ENCODE results near the gene RDH5.

RDH5 gene

GRCh38 chr12:55728186-55728938, 8.2 kb downstream of the RDH5 start:
- H3K9me2 ChIP-seq (replicated peaks; ENCODE audit: insufficient read depth, low read length) = no peaks in the 10 kb centered on the region
- no peaks in the 10 kb centered on the region for H3K27me3 ChIP-seq (ENCODE audit: low read length)
- peak overlapping the region; percentile 77 for H3K9ac ChIP-seq (ENCODE audit: low read length)
- peak overlapping the region; percentile 77 for H3K4me2 ChIP-seq (ENCODE audit: low read depth, low read length, poor library complexity, severe bottlenecking)
- H3K4me3 ChIP-seq (ENCODE audit: insufficient read depth, low read length, poor library complexity, severe bottlenecking) = peak overlapping the region; percentile 56
- peak overlapping the region; percentile 57 for H2AFZ ChIP-seq (ENCODE audit: low read depth, low read length, severe bottlenecking)
- H3K9me3 ChIP-seq (ENCODE audit: insufficient read depth, low read length) = no peaks in the 10 kb centered on the region
- H3K27ac ChIP-seq (ENCODE audit: low read depth, low read length) = peak overlapping the region; percentile 62
- TF ChIP-seq CTCF (IDR thresholded peaks at IDR 0.05; ENCODE audit: insufficient read depth, low read length, poor library complexity, severe bottlenecking) = no peak
- TF ChIP-seq EZH2phosphoT487 (conservative IDR thresholded peaks at IDR 0.05; ENCODE audit: low read length) = no peak
- H3K79me2 ChIP-seq (ENCODE audit: insufficient read depth, low read length) = 0 out of 2 replicates have a peak, but pooled peaks cover 6% of the 10 kb centered on the region
- no peaks in the 10 kb centered on the region for H3K36me3 ChIP-seq (ENCODE audit: low read length)
- H3F3A ChIP-seq (ENCODE audit: insufficient read depth) = peaks cover 30% of the 10 kb centered on the region
- no peaks in the 10 kb centered on the region for H4K20me1 ChIP-seq (ENCODE audit: low read depth, low read length)

DNA sequence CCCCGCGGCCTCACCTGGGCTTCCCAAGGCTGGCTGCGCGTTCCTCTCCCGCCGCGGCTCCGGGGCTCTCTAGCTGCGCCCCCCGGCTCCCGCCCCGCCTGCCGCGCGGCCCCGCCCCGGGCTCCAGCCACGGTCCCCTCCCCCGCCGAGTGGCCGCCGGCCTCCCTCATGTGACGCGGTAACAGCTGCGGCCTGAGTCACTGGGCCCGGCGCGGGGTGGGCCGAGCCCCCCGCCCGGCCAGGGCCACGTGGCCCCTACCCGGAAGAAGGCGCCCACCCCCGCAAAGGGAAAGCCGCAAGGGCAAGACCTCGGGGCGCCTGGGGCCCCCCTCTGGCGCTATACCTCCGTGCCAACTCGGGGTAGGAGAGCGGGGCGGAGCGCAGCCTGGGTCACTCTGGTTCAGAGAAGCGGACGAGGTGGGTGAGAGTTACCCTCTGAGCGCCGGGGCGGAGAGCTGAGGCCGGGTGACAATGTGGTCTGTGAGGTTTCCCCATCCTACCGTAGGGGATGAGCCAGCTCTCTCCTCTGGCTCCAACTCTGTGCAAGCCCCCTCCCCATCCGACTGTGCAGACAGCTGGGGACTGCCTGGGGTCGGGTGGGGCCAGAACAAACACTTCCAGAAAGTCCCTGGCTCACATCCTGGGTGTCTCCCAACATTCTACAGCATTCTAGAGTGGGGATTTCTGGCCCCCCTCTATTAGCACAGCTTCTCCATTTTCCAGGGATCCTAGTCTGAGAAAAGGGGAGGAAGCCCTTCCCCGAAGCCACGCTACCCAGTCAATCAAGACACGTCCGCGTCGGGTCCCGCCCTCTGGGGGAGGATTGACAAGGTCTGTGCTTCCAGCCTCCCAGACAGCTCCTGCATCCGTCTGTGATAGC, 9.0 kb downstream of the RDH5 start, which contains the start of gene CD63:
Gene CD63, minus strand, starts transcription at position 71 of the 880 bp plus-strand sequence. CDS start 668 bp downstream, outside the sequence.
- Histone ChIP-seq H3F3A (ENCODE audit: insufficient read depth) (peaks cover 30% of the 10 kb centered on the region), H3K27ac (ENCODE audit: low read depth, low read length) (peak within 1 kb of the TSS; percentile 62), H3K36me3 (ENCODE audit: low read length) (no peaks in the 10 kb centered on the region), H3K9me2 (replicated peaks; ENCODE audit: insufficient read depth, low read length) (no peaks in the 10 kb centered on the region), H3K79me2 (ENCODE audit: insufficient read depth, low read length) (0 out of 2 replicates have a peak, but pooled peaks cover 6% of the 10 kb centered on the region), H3K4me3 (ENCODE audit: insufficient read depth, low read length, poor library complexity, severe bottlenecking) (peak within 1 kb of the TSS; percentile 56), H3K9me3 (ENCODE audit: insufficient read depth, low read length) (no peaks in the 10 kb centered on the region), H4K20me1 (ENCODE audit: low read depth, low read length) (no peaks in the 10 kb centered on the region), H3K27me3 (ENCODE audit: low read length) (no peaks in the 10 kb centered on the region), H3K9ac (ENCODE audit: low read length) (peak within 1 kb of the TSS; percentile 77), H3K4me2 (ENCODE audit: low read depth, low read length, poor library complexity, severe bottlenecking) (peak within 1 kb of the TSS; percentile 77), H2AFZ (ENCODE audit: low read depth, low read length, severe bottlenecking) (peak within 1 kb of the TSS; percentile 57)
- TF ChIP-seq EZH2phosphoT487 (conservative IDR thresholded peaks at IDR 0.05; ENCODE audit: low read length) (no peak), CTCF (IDR thresholded peaks at IDR 0.05; ENCODE audit: insufficient read depth, low read length, poor library complexity, severe bottlenecking) (no peak)

DNA sequence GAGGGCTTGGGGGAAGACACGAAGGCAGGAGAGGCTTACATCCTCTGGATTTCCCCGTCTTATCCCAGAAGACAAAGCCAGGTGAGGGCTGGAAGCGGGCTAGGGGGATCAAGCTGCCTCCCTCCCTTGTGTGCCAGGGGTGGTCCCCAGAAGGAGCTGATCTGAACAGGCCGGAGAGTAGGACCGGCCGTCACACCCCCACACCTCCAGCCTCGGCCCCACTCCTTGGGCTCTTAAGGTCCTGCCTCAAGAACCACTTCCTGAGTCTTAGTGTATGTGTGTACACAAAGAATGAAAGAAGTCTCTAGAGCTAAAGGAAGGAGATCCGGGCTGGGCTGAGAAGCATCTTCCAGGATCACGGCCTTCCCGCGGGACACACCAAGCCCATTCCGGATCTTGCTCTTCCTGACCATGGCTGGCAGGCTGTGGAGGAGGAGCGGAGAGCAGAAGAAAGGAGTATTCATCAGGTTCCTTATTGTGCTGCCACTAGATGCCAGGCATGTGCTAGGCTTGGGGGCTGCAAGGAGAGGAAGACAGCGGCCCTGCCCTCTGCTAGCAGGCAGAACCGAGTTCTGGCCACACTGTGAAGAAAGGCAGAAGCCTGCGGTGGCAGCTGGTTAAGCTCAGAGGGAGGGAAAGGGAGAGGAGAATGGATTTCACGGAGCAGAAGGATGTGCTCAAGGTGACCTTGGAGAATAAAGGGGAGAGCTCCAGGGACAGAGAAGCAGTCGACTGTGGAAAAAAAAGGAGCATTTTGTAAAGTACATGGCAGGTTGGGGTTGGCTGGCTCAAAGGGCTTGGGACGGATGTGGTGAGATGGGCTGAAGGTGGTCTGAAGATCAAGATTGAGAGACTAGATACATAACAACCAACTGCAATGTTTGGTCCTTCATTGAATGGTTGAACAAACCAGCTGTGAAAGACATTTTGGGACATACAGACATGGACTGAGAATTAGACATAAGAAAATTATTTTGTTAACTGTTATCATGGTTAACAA, 9.9 kb downstream of the RDH5 start:
- peak overlapping the region; percentile 62 for H3K27ac ChIP-seq (ENCODE audit: low read depth, low read length)

More for the DNA sequence above, 9.9 kb downstream of the RDH5 start:
- Histone ChIP-seq H3K4me3 (ENCODE audit: insufficient read depth, low read length, poor library complexity, severe bottlenecking) (peak overlapping the region; percentile 56), H2AFZ (ENCODE audit: low read depth, low read length, severe bottlenecking) (peak overlapping the region; percentile 57), H3F3A (ENCODE audit: insufficient read depth) (peaks cover 29% of the 10 kb centered on the region), H3K9ac (ENCODE audit: low read length) (peak overlapping the region; percentile 77), H4K20me1 (ENCODE audit: low read depth, low read length) (no peaks in the 10 kb centered on the region), H3K9me3 (ENCODE audit: insufficient read depth, low read length) (no peaks in the 10 kb centered on the region), H3K36me3 (ENCODE audit: low read length) (no peaks in the 10 kb centered on the region), H3K79me2 (ENCODE audit: insufficient read depth, low read length) (0 out of 2 replicates have a peak, but pooled peaks cover 6% of the 10 kb centered on the region), H3K27me3 (ENCODE audit: low read length) (no peaks in the 10 kb centered on the region), H3K4me2 (ENCODE audit: low read depth, low read length, poor library complexity, severe bottlenecking) (peak overlapping the region; percentile 77), H3K9me2 (replicated peaks; ENCODE audit: insufficient read depth, low read length) (no peaks in the 10 kb centered on the region)
- no peak for TF ChIP-seq EZH2phosphoT487 (conservative IDR thresholded peaks at IDR 0.05; ENCODE audit: low read length)
- no peak for TF ChIP-seq CTCF (IDR thresholded peaks at IDR 0.05; ENCODE audit: insufficient read depth, low read length, poor library complexity, severe bottlenecking)

Data from SU-DHL-6 (cell line).